ENCODE results near the gene CAMK2N2.

CAMK2N2 gene

DNA sequence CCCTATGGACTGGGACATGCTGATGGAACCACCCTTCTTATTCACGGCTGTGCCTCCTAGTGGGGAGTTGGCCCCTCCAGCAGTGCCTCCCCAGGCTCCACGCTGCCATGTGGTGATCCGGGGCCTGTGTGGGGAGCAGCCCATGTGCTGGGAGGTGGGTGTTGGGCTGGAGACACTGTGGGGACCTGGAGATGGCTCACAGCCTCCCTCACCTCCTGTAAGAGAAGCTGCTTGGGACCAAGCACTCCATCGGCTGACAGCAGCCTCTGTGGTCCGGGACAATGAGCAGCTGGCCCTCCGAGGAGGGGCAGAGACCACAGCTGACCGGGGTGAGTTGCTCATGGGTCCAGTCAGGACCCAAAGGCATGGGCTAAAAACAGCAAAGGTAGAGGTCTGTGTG, 21.6 kb downstream of the CAMK2N2 start:
- H3K4me2 ChIP-seq (ENCODE audit: low read length): no peak overlapping the region

DNA sequence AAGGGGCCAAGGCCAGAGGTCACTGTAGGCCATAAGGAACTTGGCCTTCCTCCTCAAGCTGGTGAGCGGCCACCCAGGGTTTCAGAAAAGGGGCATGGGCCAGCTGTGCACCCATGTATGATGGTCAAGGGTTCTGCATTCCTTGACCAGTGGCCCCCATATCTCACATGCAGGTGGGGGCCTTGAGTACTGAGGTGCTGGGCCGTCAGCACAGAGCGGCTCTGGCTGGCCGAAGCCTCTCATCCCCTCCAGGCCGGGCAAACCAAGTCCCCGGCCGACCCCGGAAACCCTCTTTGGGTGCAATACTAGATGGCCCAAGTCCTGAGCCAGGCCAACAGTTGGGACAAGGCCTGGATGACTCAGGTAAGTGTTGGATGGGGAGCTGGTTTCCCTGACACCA, 22.1 kb downstream of the CAMK2N2 start:
- Histone ChIP-seq H3K36me3 (ENCODE audit: control insufficient read depth, low read length) (peaks cover 23% of the 10 kb centered on the region), H3K4me2 (ENCODE audit: low read length) (no peak overlapping the region), H3K9me3 (ENCODE audit: control insufficient read depth, insufficient read depth, low read length) (no peaks in the 10 kb centered on the region), H3K79me2 (ENCODE audit: control insufficient read depth, low read length) (no peaks in the 10 kb centered on the region), H3K27me3 (ENCODE audit: control insufficient read depth, low read length) (no peaks in the 10 kb centered on the region), H3K4me1 (ENCODE audit: control insufficient read depth, low read length) (peaks cover 7% of the 10 kb centered on the region), H4K20me1 (ENCODE audit: control insufficient read depth, insufficient read depth, low read depth, low read length) (no peaks in the 10 kb centered on the region), H3K4me3 (ENCODE audit: low read length) (no peak overlapping the region), H3F3A (ENCODE audit: control insufficient read depth, insufficient read depth) (0 out of 2 replicates have a peak, but pooled peaks cover 2% of the 10 kb centered on the region), H3K27ac (ENCODE audit: low read depth, low read length) (no peak overlapping the region), H3K9me2 (replicated peaks; ENCODE audit: control insufficient read depth, low read length) (no peaks in the 10 kb centered on the region)
- no peak for TF ChIP-seq EZH2phosphoT487 (IDR thresholded peaks at IDR 0.05; ENCODE audit: borderline replicate concordance, low read length)
- TF ChIP-seq, protein P1, sequence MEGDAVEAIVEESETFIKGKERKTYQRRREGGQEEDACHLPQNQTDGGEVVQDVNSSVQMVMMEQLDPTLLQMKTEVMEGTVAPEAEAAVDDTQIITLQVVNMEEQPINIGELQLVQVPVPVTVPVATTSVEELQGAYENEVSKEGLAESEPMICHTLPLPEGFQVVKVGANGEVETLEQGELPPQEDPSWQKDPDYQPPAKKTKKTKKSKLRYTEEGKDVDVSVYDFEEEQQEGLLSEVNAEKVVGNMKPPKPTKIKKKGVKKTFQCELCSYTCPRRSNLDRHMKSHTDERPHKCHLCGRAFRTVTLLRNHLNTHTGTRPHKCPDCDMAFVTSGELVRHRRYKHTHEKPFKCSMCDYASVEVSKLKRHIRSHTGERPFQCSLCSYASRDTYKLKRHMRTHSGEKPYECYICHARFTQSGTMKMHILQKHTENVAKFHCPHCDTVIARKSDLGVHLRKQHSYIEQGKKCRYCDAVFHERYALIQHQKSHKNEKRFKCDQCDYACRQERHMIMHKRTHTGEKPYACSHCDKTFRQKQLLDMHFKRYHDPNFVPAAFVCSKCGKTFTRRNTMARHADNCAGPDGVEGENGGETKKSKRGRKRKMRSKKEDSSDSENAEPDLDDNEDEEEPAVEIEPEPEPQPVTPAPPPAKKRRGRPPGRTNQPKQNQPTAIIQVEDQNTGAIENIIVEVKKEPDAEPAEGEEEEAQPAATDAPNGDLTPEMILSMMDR (IDR thresholded peaks at IDR 0.05; ENCODE audit: low read depth, low read length, poor library complexity, severe bottlenecking): no peak

More for the DNA sequence above, 21.6 kb downstream of the CAMK2N2 start:
- Histone ChIP-seq H3K27me3 (ENCODE audit: control insufficient read depth, low read length) (no peaks in the 10 kb centered on the region), H4K20me1 (ENCODE audit: control insufficient read depth, insufficient read depth, low read depth, low read length) (no peaks in the 10 kb centered on the region), H3K9me2 (replicated peaks; ENCODE audit: control insufficient read depth, low read length) (no peaks in the 10 kb centered on the region), H3K27ac (ENCODE audit: low read depth, low read length) (no peak overlapping the region), H3K4me3 (ENCODE audit: low read length) (no peak overlapping the region), H3F3A (ENCODE audit: control insufficient read depth, insufficient read depth) (0 out of 2 replicates have a peak, but pooled peaks cover 2% of the 10 kb centered on the region), H3K79me2 (ENCODE audit: control insufficient read depth, low read length) (no peaks in the 10 kb centered on the region), H3K36me3 (ENCODE audit: control insufficient read depth, low read length) (peaks cover 28% of the 10 kb centered on the region), H3K4me1 (ENCODE audit: control insufficient read depth, low read length) (peaks cover 7% of the 10 kb centered on the region), H3K9me3 (ENCODE audit: control insufficient read depth, insufficient read depth, low read length) (no peaks in the 10 kb centered on the region)
- TF ChIP-seq, protein P1 (IDR thresholded peaks at IDR 0.05; ENCODE audit: low read depth, low read length, poor library complexity, severe bottlenecking): no peak
- TF ChIP-seq EZH2phosphoT487 (IDR thresholded peaks at IDR 0.05; ENCODE audit: borderline replicate concordance, low read length): no peak

DNA sequence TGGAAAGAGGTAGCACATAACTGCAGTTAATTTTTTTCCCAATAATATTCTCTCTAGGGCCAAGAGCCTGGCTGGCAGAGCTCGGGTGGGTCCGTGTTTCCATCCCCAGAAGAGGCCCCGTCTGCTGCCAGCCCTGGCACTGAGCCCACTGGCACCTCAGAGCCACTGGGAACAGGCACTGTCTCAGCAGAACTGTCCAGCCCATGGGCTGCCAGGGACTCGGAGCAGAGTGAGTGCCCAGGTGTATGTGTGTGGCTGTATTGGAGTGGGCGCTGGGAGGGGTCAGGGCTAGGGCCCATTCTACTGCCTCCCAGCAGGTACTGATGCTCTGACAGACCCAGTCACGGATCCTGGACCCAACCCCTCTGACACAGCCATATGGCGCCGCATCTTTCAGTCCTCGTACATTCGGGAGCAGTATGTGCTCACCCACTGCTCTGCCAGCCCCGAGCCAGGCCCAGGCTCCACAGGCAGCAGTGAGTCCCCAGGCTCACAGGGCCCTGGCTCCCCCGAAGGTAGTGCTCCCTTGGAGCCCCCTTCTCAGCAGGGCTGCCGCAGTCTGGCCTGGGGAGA, 23.0 kb downstream of the CAMK2N2 start:
- Histone ChIP-seq H4K20me1 (ENCODE audit: control insufficient read depth, insufficient read depth, low read depth, low read length) (no peaks in the 10 kb centered on the region), H3K4me2 (ENCODE audit: low read length) (no peak overlapping the region), H3K79me2 (ENCODE audit: control insufficient read depth, low read length) (no peaks in the 10 kb centered on the region)

More for the DNA sequence above, 23.0 kb downstream of the CAMK2N2 start:
- no peaks in the 10 kb centered on the region for H3K9me2 ChIP-seq (replicated peaks; ENCODE audit: control insufficient read depth, low read length)
- H3K27me3 ChIP-seq (ENCODE audit: control insufficient read depth, low read length): no peaks in the 10 kb centered on the region
- no peak overlapping the region for H3K27ac ChIP-seq (ENCODE audit: low read depth, low read length)
- no peaks in the 10 kb centered on the region for H3K9me3 ChIP-seq (ENCODE audit: control insufficient read depth, insufficient read depth, low read length)
- H3K4me3 ChIP-seq (ENCODE audit: low read length): no peak overlapping the region
- H3K36me3 ChIP-seq (ENCODE audit: control insufficient read depth, low read length): peaks cover 14% of the 10 kb centered on the region
- peaks cover 7% of the 10 kb centered on the region for H3K4me1 ChIP-seq (ENCODE audit: control insufficient read depth, low read length)
- 0 out of 2 replicates have a peak, but pooled peaks cover 2% of the 10 kb centered on the region for H3F3A ChIP-seq (ENCODE audit: control insufficient read depth, insufficient read depth)
- no peak for TF ChIP-seq EZH2phosphoT487 (IDR thresholded peaks at IDR 0.05; ENCODE audit: borderline replicate concordance, low read length)
- TF ChIP-seq, protein P1 (IDR thresholded peaks at IDR 0.05; ENCODE audit: low read depth, low read length, poor library complexity, severe bottlenecking): no peak

All from DOHH2 (cell line).